GM19239 (cell line): Measurements from ENCODE around the gene AKR1B1.
A peak's percentile ranks its signal among the peaks of the same experiment; 100 is the strongest.

Experiments
- DNase-seq: peaks from one replicate; pipeline ENCODE4 v3.0.0; 2011; ENCODE audit warnings: low spot score; ENCODE audit not compliant: insufficient read length
- FAIRE-seq: peaks from 2 replicates; lab custom pipeline; 2011; peaks lifted over from hg19 to GRCh38; lab: Jason Lieb, UNC

The AKR1B1 gene

DNA sequence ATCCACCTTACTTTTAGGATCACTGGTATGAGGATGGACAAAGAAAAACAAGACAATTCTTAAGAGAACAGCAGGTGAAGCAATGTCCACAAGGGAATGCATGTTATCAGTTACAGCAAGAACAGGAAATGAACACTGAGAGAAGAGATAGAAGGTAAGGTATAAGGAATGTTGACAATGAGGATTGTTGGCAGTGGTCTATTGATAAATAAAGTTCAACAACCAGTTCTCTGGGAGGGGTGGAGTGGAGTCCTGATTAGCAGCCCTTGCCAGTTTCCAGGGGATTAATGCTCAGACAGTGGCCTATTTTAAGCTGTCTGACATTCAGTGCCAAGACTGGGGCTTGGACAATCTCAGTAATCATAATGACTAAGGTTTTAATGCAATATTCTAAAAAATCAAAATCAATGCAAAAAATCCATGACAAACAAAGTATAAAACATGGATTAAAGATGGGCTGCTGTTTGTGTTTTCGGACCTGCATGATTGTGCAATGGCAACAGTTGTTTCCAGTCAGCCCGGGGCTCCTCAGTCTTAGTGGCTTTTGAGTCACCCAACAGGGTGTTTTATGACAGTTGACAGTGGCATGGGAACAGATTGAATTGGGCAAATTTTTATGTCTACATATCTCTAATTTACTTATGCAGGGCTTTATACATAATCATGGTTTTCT lies 13.8 kb upstream of the AKR1B1 start:
- DNase-seq (no peak), FAIRE-seq (no peak)

DNA sequence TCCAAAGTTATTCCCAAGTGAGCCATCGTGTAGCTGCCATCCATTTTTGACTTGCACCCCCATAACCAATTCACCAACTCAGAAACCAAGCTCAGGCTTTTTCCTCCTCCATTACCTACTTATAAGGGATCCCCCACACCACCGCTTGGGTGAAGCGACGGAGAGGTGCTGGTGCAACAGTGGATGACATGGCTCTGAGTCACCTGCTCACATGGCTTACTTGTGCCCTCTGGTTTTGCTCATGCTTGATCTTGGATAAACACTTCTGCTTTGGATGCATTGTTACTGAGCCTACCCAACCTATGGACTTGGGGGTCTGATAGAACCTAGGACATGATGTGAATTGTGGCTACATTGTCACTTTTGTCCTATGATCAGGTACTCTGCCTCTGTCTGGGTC lies 12.0 kb upstream of the AKR1B1 start:
- no peak for FAIRE-seq
- no peak for DNase-seq

DNA sequence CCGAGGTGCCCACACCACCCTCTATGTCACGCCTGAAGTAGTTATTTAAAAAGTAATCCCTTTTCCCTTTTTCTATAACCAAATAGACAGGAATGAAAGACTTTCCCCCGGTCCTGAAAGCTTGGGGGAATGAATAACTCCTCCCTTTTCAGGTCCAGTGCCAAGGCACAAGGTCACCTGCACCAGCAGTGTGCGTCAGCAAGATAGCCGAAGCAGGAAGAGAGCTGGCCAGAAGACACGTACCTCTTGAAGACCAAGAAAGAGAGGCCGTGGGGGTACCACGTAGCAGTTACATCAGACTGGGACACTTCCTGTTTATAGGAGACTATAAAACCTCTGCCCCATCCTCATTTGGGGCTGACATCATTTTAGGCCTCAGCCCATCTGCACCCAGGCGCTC lies 10.7 kb upstream of the AKR1B1 start:
- no peak for FAIRE-seq
- DNase-seq = no peak

DNA sequence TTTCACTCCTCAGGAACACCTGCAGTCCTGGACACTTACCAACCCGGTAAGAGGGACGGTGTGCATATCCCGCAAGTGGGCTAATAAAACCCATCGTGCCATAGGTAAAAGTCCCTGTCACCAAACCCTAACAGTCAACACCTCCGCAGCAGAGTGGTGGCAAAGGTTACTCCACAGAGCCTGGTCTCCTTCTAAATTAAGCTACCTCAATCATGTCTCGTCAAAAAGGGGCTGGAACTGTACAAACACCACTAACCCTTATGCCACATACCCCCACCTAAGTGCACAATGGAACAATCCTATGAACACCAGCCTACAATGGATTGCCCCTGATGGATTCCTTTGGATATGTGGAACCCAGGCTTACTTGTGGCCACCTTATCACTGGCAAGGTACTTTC lies 9.6 kb upstream of the AKR1B1 start:
- no peak for DNase-seq
- no peak for FAIRE-seq

DNA sequence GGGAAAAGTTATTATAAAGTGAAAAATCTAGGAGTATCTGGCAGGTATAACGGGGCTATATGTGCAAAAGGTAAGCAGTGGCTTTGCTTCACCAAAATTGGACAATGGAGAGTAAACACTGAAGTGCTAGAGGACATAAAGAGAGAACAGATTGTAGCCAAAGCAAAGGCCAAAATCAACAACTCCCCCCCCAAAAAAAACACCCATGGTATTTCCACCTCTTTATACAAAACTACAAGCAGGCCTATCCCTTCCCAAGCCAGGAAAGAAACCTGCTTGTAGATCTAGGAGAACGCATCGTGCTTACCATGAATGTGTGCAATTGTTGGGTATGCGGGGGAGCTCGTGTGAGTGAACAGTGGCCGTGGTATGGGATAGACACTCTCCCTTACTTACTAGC lies 9.2 kb upstream of the AKR1B1 start:
- FAIRE-seq = no peak
- DNase-seq = no peak

DNA sequence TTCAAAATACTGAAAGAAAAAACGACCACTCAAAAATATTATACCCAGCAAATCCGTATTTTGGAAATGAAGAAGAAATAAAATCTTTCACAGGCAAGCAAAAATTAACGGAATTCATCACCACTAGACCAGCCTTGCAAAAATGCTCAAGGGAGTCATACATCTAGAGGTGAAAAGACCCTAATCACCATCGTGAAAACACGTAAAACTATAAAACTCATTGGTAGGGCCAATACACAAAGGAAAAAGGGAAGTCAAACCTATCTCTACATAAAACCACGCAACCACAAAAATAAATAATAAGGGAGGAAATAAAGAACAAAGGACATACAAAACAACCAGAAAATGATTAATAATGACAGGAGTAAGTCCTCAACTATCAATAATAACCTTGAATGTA lies 6.6 kb upstream of the AKR1B1 start:
- DNase-seq (no peak), FAIRE-seq (no peak)

DNA sequence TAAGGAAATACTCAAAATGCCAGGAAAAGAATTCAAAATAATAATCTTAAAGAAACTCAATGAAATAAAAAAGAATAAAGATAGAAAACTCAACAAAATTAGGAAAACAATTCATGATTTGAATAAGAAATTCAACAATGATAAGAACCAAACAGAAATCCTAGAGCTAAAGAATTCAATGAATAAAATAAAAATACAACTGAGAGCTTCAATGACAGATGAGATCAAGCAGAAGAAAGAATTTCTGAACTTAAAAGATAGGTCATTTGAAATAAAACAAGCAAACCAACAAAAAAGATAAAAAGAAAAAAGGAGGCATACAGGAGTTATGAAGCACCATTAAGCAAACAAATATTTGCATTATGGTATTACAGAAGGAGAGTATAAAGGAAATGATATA lies 5.6 kb upstream of the AKR1B1 start:
- DNase-seq = no peak
- no peak for FAIRE-seq

DNA sequence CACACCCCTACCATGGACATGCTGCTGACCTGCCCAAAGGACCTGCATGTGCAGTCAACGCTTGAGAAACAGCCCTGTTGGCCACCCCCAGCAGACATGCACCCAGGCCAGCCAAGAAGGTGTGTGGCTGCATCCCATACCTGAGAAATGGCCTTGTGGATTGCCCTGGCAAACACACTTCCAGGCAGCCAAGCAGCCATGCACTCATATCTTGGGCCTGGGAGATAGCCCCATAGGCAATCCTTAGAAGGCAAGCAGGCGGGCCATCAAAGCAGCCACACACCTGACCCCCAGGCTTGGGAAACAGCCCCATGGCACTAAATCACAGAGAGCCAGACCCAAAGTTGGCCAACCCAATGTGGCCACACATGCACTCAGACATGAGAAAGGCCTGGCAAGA lies 4.9 kb upstream of the AKR1B1 start:
- no peak for FAIRE-seq
- DNase-seq = no peak

DNA sequence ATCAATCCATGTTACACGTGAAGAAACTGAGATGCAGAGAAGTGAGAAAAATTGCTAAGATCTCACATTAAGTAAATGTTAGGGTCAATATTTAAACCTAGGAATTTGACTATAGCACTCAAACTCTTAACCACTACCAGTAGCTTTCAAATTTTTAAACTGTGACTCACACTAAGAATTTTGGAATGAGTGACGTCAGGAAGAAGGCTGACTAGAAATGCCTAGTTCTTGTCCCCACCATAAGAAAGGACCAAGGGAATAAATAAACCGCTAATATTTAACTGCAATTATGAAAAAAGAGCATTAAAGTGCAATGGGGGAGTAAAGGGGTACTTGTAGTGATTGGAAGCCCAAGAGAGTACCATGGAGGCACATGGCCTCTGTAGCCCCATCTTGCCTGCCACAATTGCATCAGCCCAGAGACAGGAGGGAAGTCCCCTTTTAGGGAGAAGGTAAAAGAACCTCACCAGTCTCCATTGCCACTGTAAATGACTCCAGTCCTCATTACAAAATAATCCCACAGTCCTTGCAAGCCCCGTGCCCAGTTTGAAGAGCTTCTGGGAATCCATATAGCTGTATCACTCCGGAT lies 3.5 kb upstream of the AKR1B1 start:
- DNase-seq (no peak), FAIRE-seq (no peak)

DNA sequence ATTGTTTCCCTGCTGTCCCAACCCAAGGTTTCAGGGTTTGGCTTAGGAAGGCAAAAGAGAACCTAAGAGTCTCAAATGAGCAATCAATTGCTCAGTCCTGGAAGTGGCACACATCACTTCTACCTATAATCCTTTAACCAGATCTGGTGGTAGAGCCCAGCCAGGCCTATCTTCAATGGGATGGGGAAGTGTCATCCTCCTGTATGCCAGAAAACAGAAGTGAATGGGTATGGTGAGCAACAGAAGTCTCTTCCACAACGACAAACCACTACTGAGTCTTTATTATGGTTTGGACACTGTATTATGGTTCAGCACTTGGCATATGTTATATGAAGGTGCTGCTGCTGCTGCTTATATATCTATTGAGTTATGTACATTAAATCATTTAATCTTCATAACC lies 3.0 kb upstream of the AKR1B1 start:
- FAIRE-seq (no peak), DNase-seq (no peak)

DNA sequence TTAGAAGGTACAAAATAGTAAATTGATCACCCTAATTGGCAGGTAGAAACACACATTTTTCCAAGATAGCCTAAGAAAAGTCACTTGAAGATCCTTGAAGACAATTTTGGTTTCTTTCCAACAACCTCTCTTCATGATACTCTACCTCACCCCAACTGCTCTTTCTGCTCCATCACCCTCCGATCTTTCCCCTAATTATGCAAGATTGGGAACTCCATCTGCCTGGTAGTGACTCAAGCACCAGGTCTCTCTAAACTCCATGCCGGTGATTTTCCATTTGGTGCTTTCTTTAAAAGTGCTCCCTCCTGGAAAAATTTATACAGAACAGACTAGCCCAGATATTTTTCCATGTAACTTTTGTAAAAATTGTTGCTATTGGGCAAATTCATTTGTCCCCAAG lies 1.1 kb upstream of the AKR1B1 start:
- FAIRE-seq = no peak
- no peak for DNase-seq

DNA sequence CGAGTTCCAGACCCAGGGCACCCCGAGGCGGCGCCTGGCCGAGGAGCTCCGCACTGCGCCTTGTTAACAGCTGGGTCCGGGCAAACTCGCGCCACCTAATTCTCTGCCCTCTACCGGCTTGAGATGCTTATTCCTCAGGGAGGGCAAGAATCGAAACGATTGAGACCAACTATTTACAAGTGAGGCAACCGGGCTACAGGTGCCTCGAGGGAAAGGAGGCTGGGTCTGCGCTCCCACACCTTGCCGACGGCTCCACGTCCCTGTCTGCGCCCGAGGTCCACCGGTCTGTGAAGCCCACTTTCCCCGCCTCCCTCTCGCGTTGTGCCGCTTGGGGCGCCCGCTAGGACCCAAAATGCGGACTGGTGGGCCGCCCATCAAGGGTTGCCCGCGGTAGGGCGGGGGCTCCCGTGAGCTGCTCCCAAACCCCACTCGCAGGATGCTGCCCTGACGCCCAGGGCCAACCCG lies 527 bp downstream of the AKR1B1 start:
- FAIRE-seq (peak; percentile 71), DNase-seq (peak; percentile 48)

DNA sequence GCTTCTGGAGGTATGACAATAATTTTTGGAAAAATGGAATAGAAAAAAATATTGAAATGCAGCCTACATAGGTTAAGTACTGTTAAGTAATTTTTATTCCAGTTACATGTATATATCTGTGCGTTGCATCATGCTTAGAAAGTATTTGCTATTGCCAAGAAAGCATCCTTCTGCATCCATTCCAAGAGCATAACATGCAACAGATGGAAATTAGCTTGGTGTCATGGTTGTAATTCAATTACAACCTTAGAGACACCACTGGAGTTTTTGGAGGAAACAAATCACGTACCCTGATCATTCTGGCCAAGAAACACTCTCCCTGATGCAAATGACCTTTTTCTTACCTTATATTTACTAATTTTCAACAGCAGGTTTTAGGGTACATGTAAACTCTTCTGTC lies 1.7 kb downstream of the AKR1B1 start:
- DNase-seq (no peak), FAIRE-seq (no peak)

DNA sequence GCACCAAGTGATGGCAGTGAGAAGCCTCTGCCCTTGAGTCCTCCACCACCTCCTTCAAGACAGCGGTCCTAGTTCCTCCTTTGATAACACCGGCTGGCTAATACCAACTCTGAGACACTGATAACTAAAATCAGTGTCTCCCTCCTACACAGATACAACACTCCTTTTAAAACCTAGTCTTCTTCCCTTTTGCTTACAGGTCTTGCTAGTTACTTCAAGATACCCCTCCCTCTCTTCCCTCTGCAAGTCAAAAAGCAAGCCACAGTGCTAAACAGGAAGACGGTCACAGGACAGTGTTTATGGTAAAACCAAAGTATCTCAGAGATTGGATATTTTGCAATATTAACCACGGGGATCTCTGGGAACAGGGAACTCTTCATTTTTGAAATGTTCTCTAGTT lies 4.6 kb downstream of the AKR1B1 start:
- FAIRE-seq (no peak), DNase-seq (no peak)

DNA sequence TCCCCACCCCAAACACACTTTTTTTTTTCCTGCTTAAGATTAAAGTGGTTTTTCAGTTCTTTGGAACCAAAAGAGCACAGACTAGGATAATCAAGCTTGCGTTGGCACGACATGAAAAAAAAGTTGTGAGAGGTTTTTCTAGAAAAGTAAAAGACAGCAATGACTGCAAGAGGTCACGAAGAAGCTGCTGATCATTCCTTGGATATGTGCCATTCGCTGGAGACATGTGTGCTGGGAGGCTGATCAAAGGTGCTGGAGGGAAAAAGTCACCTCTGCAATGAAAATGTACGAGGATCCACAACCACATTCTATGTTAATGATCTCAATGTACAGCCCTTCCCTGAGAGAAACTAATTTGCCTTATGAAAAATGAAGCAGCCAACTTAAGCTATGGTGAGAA lies 5.4 kb downstream of the AKR1B1 start:
- FAIRE-seq (no peak), DNase-seq (no peak)

DNA sequence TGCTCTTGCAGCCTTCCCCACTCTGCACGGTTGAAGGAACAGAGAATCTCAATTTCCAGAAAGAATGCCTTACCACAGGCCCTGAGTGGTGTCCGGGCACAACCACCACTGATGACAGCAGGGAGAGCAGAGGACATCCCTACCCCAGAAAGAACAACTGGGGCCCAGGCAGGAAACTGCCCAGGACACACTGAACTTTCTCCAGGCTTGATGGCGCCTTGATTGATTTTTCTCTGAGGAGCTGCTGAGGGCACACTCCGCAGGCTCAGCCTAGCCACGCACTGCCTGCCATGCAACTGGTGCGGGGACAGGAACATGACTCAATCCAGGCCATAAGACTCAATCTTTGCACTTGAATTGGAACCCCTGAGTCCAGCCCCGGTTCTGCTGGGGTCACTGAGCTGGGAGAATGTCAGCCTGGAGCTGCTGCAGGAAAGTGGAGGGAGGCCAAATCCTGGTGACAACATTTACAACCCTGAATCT lies 5.9 kb downstream of the AKR1B1 start:
- FAIRE-seq = no peak
- DNase-seq = no peak

DNA sequence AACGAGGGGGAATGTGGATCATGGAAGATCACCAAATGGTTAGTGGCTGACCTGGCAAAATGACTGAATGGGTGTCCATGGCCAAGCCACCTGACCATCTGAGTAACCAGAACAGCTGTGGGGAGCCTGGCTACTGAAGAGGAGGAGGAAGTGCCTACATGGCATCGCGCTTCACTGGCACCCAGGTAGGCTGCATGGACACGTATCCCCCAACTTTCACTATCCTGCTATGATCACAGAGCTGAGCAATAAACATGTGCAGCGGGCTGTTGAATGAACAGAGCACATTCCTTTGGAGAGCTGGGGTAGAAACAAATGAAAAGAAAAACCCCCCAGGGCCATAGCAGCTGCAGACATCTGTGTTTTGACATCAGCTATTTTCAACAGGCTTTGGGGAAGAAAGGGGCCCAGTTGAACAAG lies 6.5 kb downstream of the AKR1B1 start:
- DNase-seq = no peak

DNA sequence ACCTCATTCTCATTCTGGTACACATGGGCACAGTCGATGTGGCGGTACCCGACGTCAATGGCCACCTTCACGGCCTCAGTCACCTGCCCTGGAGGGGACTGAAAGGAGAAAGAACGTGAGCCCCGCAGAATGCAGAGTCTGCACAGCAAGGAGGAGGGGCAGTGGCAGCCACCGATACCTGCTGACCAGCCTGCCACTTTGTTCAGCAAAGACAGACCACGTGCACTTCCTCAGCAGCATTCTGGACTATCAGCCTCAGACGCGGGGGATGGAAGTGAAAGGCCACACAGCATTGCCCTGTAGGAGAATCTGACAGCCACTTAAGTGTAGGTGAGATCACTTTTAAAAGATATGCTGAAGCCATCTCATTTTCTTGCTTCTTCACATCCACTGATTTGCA lies 7.2 kb downstream of the AKR1B1 start:
- no peak for DNase-seq
- no peak for FAIRE-seq

More for the DNA sequence above, 6.5 kb downstream of the AKR1B1 start:
- no peak for FAIRE-seq

DNA sequence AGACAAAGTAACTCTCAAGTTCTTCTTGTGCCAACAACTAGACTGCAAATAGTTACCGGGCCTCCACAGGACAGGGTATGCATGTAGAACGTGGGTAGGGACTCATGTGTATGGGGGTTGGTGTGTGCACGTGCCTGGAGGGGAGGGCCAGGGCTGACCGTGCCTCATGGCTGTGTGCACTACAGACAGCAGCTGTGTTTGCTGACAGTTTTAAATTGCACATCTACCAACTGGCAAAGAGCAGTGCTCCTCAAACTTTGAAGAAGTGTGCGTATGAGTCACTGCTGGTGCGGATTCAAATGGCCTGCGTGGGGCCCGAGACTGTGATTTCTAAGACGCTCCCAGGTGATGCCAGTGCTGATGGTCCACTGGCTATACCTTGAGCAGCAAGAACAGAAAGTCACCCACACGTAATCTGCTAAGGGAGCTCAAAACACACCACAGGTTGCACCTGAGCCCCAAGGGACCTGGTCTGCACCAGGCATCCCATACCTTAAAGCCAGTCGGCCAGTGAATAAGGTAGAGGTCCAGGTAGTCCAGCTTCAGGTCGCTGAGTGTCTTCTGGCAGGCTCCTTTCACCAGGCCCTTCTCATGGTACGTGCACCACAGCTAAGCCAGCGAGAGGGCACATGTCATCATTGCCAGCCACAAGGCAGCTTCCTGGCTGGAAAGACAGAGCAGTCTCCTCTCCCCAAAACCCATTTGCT lies 8.5 kb downstream of the AKR1B1 start:
- DNase-seq (no peak), FAIRE-seq (no peak)

DNA sequence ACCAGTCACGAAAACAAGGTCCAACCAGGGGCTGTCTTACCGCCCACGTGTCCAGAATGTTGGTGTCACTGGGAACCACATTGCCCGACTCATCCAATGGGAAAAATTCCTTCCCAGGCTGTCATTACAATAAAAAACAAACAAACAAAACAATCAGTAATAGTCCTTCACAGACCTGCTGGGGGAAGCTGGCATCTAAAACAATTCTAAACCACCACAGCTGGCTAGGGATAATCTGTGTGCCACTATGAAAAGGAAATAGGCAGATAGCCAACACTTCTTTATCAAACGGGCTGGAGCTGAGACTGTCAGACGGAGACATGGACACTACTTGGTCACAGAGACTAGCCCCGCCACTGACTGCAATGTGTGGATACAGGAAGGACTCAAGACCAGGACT lies 9.2 kb downstream of the AKR1B1 start:
- no peak for FAIRE-seq
- DNase-seq = no peak

DNA sequence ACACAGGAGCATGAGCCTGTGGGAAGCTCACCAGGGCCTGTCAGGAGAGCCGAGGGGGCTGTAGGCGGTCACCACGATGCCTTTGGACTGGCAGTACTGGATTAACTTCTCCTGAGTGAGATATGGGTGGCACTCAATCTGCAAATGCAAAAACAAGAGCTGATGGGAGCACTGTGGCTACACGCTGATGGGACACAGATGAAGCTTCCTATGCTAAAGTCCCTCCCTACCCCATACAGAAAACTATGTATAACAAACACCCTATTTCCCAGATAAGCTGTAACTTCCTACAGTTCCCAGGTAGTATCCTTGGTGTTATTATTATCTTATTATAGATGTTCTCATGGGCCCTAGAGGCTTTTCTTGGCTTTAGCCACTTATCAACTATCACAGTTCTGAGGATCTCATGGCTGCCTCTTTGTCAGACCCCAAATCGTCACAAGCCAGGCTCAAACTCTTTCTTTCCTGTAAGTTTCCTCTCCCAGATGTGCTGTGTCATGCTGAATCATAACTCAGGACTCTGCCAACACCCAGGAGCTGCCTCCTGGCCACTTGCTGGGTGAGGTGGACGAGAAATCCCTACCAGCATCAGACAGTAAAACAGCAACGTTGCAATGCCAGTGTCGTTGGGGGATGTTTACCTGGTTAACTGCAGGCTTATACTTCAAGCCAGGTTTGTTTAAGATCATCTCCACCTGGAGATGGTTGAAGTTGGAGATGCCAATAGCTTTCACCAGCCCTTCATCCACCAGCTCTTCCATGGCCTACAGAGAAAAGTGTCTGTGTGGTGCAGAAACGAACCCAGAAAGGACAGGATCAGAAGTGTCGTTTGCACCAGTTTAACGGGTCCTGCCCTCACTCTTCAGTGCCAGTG lies 10.3 kb downstream of the AKR1B1 start:
- DNase-seq (no peak), FAIRE-seq (no peak)
